ENCODE results near the gene PTPRN. TPM values are rescaled to one million over a fixed set of nuclear protein-coding genes. Genes with fewer than 3 reads are reported as not detected.

The PTPRN gene
- total and polyA plus RNA-seq, 9 of the 15 experiments (the other 6 are each of a cell fraction or from before 2014, with no cell fraction given) = 0.15 to 2.4 (median 0.43) TPM; not detected in 1

DNA sequence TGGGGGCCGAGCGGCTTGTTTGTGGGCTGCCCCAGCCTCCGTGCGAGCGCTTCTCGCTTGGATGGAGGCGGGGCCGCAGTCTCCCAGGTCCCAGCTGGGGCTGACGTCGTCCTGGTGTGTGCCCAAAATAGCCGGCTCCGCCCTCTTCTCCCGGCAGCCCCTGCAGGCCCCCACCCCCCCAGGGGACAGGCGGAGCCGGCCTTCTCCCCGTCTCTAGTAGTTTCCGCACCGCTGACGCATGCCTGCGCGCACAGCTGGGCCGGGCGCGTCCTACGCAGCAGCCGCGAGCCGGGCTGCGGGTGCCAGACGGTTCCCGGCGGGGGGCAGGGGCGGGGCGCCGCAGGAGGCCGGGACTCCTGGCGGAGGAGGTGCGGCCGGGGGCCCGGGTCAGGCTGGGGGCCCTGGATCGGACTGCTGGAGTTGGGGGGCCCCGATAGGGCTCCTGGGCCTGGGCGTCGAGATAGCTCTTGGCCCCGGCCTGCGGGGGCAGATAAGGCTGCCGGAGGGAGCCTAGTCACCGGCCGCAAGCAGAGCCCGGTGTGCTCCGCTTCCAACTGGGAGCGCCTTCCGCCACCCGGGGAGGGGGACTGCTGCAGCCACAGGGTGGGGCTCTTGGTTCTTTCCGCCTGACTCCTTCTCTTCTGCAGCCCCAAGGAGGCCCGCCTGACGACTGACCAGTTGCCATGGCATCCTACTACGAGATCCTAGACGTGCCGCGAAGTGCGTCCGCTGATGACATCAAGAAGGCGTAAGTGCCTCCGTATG lies 29.9 kb downstream of the PTPRN start, which contains the start of gene DNAJB2 (continued):
- TF ChIP-seq, protein P1, sequence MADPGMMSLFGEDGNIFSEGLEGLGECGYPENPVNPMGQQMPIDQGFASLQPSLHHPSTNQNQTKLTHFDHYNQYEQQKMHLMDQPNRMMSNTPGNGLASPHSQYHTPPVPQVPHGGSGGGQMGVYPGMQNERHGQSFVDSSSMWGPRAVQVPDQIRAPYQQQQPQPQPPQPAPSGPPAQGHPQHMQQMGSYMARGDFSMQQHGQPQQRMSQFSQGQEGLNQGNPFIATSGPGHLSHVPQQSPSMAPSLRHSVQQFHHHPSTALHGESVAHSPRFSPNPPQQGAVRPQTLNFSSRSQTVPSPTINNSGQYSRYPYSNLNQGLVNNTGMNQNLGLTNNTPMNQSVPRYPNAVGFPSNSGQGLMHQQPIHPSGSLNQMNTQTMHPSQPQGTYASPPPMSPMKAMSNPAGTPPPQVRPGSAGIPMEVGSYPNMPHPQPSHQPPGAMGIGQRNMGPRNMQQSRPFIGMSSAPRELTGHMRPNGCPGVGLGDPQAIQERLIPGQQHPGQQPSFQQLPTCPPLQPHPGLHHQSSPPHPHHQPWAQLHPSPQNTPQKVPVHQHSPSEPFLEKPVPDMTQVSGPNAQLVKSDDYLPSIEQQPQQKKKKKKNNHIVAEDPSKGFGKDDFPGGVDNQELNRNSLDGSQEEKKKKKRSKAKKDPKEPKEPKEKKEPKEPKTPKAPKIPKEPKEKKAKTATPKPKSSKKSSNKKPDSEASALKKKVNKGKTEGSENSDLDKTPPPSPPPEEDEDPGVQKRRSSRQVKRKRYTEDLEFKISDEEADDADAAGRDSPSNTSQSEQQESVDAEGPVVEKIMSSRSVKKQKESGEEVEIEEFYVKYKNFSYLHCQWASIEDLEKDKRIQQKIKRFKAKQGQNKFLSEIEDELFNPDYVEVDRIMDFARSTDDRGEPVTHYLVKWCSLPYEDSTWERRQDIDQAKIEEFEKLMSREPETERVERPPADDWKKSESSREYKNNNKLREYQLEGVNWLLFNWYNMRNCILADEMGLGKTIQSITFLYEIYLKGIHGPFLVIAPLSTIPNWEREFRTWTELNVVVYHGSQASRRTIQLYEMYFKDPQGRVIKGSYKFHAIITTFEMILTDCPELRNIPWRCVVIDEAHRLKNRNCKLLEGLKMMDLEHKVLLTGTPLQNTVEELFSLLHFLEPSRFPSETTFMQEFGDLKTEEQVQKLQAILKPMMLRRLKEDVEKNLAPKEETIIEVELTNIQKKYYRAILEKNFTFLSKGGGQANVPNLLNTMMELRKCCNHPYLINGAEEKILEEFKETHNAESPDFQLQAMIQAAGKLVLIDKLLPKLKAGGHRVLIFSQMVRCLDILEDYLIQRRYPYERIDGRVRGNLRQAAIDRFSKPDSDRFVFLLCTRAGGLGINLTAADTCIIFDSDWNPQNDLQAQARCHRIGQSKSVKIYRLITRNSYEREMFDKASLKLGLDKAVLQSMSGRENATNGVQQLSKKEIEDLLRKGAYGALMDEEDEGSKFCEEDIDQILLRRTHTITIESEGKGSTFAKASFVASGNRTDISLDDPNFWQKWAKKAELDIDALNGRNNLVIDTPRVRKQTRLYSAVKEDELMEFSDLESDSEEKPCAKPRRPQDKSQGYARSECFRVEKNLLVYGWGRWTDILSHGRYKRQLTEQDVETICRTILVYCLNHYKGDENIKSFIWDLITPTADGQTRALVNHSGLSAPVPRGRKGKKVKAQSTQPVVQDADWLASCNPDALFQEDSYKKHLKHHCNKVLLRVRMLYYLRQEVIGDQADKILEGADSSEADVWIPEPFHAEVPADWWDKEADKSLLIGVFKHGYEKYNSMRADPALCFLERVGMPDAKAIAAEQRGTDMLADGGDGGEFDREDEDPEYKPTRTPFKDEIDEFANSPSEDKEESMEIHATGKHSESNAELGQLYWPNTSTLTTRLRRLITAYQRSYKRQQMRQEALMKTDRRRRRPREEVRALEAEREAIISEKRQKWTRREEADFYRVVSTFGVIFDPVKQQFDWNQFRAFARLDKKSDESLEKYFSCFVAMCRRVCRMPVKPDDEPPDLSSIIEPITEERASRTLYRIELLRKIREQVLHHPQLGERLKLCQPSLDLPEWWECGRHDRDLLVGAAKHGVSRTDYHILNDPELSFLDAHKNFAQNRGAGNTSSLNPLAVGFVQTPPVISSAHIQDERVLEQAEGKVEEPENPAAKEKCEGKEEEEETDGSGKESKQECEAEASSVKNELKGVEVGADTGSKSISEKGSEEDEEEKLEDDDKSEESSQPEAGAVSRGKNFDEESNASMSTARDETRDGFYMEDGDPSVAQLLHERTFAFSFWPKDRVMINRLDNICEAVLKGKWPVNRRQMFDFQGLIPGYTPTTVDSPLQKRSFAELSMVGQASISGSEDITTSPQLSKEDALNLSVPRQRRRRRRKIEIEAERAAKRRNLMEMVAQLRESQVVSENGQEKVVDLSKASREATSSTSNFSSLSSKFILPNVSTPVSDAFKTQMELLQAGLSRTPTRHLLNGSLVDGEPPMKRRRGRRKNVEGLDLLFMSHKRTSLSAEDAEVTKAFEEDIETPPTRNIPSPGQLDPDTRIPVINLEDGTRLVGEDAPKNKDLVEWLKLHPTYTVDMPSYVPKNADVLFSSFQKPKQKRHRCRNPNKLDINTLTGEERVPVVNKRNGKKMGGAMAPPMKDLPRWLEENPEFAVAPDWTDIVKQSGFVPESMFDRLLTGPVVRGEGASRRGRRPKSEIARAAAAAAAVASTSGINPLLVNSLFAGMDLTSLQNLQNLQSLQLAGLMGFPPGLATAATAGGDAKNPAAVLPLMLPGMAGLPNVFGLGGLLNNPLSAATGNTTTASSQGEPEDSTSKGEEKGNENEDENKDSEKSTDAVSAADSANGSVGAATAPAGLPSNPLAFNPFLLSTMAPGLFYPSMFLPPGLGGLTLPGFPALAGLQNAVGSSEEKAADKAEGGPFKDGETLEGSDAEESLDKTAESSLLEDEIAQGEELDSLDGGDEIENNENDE (IDR thresholded peaks at IDR 0.05; ENCODE audit: low read depth, low read length) = no peak
- TF ChIP-seq ZBTB1 (CRISPR knock-in tag; IDR thresholded peaks at IDR 0.05; ENCODE audit: borderline replicate concordance, low read depth) = peak; percentile 43; the same call in 1 of the 2 replicates
- peak; percentile 97 for TF ChIP-seq TEAD4 (IDR thresholded peaks at IDR 0.05; ENCODE audit: low read length)
- no peak for TF ChIP-seq TEAD4 (CRISPR knock-in tag; IDR thresholded peaks at IDR 0.05; ENCODE audit: borderline replicate concordance)
- no peak for TF ChIP-seq NFE2L1 (tag; IDR thresholded peaks at IDR 0.05; ENCODE audit: borderline replicate concordance, low read depth)
- 0 out of 2 replicates have a peak, but pooled peaks have one; percentile 67 for TF ChIP-seq ZNF445 (CRISPR knock-in tag; IDR thresholded peaks at IDR 0.05; ENCODE audit: low read depth)
- peak; percentile 82 for TF ChIP-seq ELF1 (tag; IDR thresholded peaks at IDR 0.05)
- no peak for TF ChIP-seq DNMT1 (IDR thresholded peaks at IDR 0.05)
- no peak for TF ChIP-seq EWSR1 (IDR thresholded peaks at IDR 0.05; ENCODE audit: borderline replicate concordance, low read depth, partially characterized antibody)
- TF ChIP-seq, protein P2, sequence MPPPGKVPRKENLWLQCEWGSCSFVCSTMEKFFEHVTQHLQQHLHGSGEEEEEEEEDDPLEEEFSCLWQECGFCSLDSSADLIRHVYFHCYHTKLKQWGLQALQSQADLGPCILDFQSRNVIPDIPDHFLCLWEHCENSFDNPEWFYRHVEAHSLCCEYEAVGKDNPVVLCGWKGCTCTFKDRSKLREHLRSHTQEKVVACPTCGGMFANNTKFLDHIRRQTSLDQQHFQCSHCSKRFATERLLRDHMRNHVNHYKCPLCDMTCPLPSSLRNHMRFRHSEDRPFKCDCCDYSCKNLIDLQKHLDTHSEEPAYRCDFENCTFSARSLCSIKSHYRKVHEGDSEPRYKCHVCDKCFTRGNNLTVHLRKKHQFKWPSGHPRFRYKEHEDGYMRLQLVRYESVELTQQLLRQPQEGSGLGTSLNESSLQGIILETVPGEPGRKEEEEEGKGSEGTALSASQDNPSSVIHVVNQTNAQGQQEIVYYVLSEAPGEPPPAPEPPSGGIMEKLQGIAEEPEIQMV (tag; conservative IDR thresholded peaks at IDR 0.05; ENCODE audit: low read depth) = peak; percentile 32; the same call in 1 of the 2 replicates
- TF ChIP-seq RUNX1 (IDR thresholded peaks at IDR 0.05; ENCODE audit: low read depth) = 0 out of 2 replicates have a peak, but pooled peaks have one; percentile 65
- peak; percentile 100 for TF ChIP-seq PCBP1 (IDR thresholded peaks at IDR 0.05; ENCODE audit: low read depth, low read length, poor library complexity, severe bottlenecking)
- peak; percentile 95 for TF ChIP-seq MTA3 (IDR thresholded peaks at IDR 0.05; ENCODE audit: borderline replicate concordance)
- TF ChIP-seq SNRNP70 (optimal IDR thresholded peaks at IDR 0.05; ENCODE audit: low read depth, low read length) = no peak
